Stimulated activated CD8-positive, alpha-beta memory T cell treated with anti-CD3 and anti-CD28 coated beads, Interleukin-15, amount 100 ng/mL, for 24 hours (primary cell): Measurements from ENCODE around the gene APOL2.
A peak's percentile ranks its signal among the peaks of the same experiment; 100 is the strongest.
"Not testable (repeated sequence)": the region's sequence is repeated elsewhere in the genome, so short reads cannot be mapped to it uniquely, and the experiment has no call there.

Source experiments
- DNase-seq: peaks from one replicate; pipeline ENCODE4 v3.0.0-alpha.2; 2020; ENCODE audit warnings: low read depth

The APOL2 gene

GRCh38 chr22:36239401-36240171 lies at the start of gene APOL2:
Gene APOL2, minus strand, starts transcription at chr22:36239527. Its CDS starts 6,365 bp downstream, at chr22:36233162.
- peak; percentile 42 for DNase-seq

DNA sequence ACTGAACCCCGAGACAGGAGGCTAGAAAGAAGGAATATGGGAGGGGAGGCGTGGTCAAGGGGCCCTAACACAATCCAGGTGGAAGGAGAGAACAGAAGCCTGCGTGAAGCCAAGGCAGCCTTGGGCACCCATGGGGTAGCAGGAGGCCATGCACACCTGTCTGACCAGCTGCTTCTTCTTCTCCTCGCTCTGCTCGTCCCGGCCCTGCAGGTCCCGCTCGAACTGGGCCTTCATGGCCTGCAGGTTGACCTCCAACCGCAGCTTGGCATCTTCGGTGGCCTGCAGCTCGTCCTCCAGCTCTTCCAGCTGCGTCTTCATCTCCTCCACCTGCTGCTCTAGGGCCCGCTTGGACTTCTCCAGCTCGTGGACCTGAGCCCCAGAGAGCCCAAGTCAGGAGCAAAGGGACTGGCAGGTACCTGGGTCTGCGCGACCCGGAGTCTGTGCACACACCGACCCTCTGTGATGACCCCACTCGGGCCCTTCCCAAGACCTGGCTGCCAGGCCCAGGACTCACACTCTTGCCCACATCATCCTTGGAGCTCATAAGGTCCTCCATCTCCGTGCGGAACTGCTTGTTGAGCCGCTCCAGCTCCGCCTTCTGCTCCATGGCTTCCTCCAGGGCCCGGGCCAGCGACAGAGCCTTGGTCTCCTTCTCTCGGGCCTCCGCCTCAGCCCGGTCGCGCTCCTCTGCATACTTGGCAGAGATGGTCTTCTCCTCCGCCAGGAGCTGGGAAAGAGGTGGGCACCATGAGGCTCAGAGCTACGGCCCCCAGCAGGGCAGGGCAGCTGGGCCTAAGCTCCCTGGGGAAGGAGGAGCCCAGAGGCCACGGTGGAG lies 49.5 kb upstream of the APOL2 start:
- DNase-seq = no peak

DNA sequence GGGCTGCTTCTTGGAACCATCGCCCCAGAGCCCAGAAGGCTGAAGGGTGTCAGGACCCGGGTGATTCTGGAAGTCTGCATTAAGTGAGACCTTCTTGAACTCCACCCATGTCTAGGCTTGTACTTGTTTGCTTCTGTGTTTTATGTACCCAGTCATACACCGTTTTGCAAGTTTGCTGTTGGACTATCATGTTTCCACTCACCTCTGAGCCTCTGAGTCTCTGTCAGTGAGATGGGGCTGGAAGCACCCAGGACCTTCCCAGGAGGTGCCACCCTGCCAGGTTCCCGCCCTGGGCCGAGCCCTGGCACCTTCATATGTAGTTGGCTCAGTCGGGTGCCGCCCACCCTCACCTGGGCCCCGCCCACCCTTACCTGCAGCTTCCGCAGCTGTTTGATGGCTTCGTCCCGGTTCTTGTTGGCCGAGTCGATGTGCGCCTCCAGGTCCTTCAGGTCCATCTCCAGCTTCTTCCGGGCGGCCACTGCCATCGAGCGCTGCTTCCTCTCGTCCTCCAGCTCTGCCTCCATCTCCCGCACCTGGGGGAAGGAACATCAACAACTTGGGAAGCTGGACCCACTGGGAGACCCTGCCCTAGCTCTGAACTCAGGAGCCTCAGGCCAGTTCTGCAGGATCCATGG lies 48.7 kb upstream of the APOL2 start:
- no peak for DNase-seq

GRCh38 chr22:36286096-36286957 lies 47.0 kb upstream of the APOL2 start:
- peak; percentile 60 for DNase-seq

- no peak for DNase-seq
These were observed 46.2 kb upstream of the APOL2 start for GRCh38 chr22:36285545-36285944.

DNA sequence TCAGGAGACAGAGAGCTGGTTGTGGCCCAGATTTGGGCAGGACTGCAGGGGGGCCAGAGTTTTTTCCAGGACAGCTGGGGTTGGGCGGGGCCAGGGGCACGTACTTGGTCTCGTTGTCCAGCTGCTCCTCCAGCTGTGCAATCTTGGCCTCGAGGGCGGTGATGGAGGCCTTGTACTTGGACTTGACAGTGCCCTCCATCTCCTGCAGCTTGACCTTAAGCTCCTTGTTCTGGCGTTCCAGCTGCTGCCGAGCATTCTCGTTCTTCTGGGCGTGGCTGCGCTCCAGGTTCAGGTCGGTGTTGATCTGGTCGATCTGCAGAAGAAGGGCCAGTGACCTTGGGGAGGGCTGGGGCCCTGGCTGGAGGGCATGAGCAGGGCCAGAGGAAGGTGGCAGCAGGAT lies 45.7 kb upstream of the APOL2 start:
- no peak for DNase-seq

DNA sequence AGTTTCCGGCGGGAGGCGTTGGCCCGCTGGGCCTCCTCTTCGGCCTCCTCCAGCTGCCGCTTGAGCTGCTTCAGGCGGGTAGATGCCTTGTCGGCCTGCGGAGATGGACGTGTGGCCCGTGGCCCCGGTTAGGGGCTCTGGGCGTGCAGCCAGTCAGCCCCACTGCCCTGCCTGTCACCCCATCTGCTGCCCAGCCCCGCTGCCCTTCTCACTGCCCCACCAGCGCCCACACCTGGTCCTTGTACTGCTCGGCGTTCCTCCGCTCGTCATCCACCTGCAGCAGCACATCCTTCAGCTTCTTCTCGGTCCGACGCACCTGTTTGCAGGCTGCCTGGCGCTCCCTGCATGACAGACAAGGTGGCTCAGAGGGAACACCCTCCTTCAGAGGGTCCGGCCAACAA lies 44.8 kb upstream of the APOL2 start:
- no peak for DNase-seq

DNA sequence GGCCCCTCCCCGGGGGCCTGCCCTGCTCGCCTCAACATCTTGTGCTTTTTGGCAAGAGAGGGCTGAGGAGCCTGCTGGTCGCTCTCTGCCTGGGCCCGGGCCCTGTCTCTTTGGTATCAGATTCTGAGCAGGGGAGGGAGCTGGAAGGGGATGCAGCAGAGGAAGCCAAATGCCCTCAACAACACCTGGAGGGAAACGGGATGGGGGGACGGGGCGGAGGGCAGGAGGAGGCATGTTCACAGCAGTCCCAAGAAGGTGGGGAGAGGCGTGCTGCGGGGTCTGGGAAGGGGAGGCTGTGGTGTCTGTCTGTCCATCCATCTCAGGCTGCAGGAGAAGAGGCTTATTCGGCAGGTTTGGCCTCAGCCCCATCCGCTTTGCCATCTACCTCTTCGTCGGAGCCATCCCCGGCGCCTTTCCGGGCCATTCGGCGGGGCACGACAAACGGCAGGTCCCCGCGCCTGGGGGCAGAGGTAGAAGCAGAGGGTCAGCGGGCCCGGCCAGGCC lies 43.1 kb upstream of the APOL2 start:
- no peak for DNase-seq

DNA sequence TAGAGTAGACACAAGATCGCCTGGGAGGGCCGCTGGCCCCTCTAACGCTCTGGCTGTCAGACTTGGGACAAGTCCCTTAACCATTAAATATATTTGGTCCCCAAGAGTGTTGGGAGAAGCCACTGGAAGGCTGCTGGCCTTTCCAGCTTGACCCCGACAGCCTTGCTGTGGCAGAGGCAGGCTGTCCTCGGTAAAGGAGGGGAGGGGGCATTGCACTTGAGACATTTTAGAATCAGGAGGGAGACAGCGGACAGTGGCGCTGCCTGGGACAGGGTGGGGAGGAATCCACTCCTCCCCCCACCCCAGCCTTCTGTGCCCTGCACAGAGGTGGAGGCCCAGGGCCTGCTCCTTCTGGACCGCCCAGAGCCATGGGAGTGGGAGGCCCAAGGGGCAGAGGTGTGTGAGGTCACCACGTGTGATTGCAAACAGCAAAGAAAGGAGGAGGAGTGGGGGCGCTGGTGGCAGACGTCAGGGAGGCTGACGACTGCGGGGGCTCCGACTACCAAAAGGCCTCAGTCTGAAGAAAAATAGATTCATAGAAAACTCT lies 42.5 kb upstream of the APOL2 start:
- DNase-seq = no peak

DNA sequence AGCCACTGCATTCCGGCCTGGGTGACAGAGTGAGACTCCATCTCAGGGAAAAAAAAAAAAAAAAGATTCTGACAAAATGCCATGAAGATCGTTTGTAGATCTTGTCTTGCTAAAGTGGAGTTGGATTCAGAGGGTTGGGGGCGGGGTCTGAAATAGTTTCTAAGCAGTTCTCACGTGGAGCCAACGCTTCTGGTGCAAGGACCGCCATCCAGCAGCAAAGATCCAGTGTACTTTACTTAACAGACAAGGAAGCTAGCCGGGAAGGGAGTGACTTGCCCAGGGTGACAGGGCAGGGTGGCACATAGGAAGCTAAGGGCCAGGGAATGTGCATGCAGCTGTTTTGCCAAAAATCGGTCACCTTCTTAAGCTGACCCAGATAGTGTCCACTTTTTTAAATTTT lies 41.1 kb upstream of the APOL2 start:
- no peak for DNase-seq

DNA sequence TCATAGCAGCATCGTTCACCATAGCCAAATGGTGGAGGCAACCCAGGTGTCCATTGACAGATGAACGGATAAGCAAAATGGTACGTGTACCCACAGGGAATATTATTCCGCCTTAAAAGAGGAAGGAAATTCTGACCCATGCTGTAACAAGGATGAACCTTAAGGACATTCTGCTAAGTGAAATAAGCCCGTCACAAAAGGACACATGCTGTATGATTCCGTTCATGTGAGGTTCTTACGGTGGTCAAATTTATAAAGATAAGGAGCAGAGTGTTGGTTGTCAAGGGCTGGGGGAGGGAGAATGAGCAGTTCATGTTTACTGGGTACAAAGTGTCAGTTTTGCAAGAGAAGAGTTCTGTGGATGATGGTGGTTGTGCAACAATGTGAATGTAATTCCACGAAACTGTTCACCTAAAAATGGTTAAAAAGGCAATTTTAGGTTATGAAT lies 39.9 kb upstream of the APOL2 start:
- DNase-seq = no peak

DNA sequence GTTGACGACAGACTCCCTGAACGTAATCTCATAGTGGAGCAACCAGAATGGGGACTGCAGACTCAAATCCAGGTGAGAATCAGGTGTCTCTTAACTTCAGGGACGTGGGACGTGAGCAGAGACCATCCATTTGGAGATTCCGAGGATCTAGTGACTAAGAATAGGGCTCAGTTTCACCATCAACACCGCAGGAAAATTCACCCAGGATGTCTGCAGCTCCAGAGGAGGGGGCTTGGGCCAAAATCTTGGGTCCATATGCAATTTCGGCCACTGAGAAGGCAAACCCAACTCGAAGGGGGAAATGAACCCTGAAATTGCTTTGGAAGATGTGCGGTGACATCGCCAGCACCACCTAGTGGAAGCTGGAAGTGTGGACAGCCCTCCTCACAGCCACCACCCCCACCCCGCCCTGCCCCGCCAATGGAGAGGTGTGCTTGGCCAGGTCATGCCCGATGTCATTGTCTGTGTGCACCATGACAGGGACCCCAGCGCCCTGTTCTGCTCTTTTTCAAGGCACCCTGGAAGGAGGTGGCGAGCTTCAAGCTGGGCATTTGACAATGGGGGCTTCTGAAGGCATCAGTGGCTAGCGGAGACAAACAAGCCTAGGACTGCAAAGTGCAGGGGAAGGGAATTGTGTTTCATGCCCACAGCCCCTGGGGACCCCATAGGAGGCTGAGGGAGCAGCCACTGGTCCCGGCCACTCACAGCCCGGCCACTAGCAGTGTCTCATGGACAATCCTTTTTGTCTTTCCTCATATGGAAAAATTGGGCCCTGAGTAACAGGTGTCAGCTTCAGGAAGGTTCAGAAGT lies 38.4 kb upstream of the APOL2 start:
- DNase-seq = peak; percentile 35

DNA sequence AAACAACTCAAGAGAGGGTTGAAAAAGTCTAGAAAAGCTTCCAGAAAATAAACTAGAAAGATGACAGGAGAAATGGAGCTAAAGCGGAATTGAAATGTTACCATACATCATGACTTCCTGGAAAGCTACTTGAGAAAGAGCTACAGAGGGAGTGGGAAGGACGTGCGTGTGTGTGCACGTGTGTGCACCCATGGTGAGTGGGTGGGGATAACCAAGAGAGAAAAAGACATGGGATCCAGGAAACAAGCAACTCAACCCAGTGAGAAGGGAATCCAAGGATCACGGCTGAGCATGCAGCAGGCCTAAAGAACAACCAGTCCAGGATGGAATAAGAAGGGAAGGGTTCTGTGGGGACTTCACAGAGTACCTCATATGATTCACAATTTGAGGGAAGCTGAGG lies 35.2 kb upstream of the APOL2 start:
- no peak for DNase-seq

DNA sequence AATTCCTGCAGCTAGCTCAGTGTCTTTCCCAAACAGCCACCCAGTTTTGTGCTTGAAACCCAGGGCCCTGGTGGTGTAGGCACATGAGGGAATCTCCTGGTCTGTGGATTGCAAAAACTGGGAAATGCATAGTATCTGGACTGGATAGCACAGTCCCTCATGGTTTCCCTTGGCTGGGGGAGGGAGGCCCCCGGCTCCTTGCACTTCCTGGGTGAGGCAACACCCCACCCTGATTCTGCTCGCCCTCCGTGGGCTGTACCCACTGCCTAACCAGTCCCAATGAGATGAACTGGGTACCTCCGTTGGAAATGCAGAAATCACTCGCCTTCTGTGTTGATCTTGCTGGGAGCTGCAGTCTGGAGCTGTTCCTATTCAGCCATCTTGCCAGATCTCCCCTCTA lies 32.6 kb upstream of the APOL2 start:
- not testable (repeated sequence) for DNase-seq

DNA sequence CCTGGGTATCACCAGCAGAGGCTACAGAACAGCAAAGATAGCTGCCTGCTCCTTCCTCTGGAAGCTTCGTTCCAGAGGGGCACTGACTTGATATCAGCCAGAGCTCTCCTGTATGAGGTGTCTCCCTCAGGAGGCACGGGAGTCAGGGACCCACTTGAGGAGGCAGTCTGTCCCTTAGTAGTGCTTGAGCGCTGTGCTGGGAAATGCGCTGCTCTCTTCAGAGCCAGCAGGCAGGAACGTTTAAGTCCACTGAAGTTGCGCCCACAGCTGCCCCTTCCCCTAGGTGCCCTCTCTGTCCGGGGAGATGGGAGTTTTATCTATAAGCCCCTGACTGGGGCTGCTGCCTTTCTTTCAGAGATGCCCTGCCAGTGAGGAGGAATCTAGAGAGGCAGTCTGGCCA lies 31.9 kb upstream of the APOL2 start:
- not testable (repeated sequence) for DNase-seq

DNA sequence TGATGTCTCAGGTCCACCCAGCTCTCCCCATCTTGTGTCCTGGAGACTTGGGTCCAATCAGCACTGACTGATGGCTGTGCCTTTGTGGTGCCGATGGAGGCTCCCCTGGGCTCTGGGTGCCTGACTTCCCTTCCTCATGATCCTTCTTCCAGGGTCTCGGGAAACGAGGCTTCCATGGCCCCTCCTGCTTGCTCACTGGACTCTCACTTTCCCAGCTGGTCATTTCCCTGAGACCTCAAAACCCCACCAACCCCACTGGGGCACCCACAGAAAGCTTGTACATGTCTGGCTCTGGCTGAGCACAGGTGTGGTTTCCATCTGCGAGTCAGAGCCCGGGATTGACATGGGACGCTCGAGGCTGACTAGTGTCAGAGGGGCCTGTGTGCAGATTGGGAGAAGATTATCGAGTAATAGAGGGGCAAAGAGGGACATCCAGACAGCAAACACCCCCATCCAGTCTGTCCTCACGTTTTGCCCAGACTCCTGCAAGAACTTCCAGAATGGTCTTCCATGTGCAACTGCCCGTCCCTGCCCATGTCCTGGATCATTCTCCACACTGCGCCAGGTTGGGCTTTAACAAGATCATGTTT lies 28.7 kb upstream of the APOL2 start:
- no peak for DNase-seq

DNA sequence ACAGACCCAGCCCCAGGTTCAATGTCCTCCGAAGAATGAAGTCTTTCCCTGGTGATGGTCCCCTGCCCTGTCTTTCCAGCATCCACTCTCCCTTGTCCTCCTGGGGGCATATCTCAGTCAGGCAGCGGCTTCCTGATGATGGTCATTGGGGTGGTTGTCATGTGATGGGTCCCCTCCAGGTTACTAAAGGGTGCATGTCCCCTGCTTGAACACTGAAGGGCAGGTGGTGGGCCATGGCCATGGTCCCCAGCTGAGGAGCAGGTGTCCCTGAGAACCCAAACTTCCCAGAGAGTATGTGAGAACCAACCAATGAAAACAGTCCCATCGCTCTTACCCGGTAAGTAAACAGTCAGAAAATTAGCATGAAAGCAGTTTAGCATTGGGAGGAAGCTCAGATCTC lies 27.7 kb upstream of the APOL2 start:
- DNase-seq = no peak

DNA sequence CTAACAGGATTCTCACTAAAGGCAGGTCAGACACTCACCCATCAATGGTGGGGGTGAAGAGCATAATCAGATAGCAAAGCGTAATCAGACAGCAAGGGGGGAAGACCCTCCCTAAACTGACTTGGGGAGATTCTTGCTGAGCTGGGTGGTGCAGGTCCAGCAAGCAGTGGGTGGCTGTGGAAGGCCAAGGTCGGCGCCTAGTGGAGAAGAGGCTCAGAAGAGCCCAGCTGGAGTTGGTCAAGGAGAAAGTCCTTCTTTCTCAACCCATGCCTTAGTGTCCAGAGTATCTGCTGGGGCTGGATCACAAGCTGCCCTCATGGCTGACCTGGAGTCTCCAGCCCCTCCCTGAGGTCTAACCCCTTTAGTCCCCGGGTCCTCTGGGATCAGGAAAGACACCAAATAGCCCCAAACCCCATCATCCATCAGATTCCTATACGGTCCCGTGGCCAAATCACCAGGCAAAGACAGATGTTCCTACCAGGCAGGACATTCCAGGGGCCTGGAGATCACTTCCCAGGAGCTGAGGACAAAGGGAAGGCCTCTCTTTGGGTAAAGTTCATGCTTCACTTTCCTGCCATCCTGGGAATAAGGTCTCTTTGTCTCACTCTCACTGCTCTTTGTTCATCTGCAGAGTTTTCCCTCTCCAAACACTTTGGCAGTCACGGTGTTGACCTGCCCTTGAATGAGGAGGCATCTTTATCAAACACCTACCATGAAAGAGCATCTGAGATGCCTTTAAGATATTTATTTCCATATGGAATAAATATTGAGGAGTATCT lies 24.7 kb upstream of the APOL2 start:
- DNase-seq = not testable (repeated sequence)

DNA sequence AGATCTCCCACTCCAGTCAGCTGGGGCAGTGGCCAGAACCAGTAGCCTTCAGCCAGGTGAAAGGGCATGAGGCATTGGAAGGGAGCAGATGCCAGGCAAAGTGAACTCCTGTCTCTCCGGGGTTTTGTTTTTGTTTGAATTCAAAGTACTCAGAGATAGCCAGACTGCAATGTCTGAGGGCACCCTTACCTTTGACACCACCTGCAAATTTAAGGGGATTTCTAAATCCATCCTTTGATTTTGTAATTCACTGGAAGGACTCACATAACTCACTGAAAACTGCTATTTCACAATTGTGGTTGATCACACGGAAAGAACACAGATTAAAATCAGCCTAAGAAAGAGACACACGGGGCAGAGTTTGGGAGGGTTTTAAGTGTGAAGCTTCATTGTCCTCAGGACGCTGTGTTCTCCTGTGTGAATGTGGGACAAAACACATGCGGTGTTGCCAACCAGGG lies 23.9 kb upstream of the APOL2 start:
- DNase-seq = not testable (repeated sequence)
